Activated naive CD8-positive, alpha-beta T cell treated with anti-CD3 and anti-CD28 coated beads, Interleukin-2, amount 50 U/mL, for 24 hours (primary cell): ENCODE measurements around the gene TRAIP.
A peak's percentile ranks its signal among the peaks of the same experiment; 100 is the strongest.

Source experiments
- ATAC-seq: fragments of 150-1000 bp; cut with Tn5 transposase; one replicate; pipeline ENCODE4 v1.10.0; 2021
- DNase-seq: peaks from one replicate; pipeline ENCODE4 v3.0.0; 2021
- H3K27ac Mint-ChIP-seq: one replicate; pipeline ENCODE4 v1.8.0; 2021; ENCODE audit warnings: mild to moderate bottlenecking, mixed read lengths
- H3K27me3 Mint-ChIP-seq: one replicate; pipeline ENCODE4 v1.8.0; 2021; ENCODE audit warnings: mixed read lengths
- H3K36me3 Mint-ChIP-seq: one replicate; pipeline ENCODE4 v1.8.0; 2021; ENCODE audit warnings: low read depth, mixed read lengths
- H3K4me1 Mint-ChIP-seq: one replicate; pipeline ENCODE4 v1.8.0; 2021; ENCODE audit warnings: mixed read lengths
- H3K4me3 Mint-ChIP-seq: one replicate; pipeline ENCODE4 v1.8.0; 2021; ENCODE audit warnings: mild to moderate bottlenecking, moderate library complexity, mixed read lengths
- H3K9me3 Mint-ChIP-seq: one replicate; pipeline ENCODE4 v1.8.0; 2021; ENCODE audit warnings: mixed read lengths

TRAIP gene

GRCh38 chr3:49883998-49884397, 27.6 kb upstream of the TRAIP start:
- no peaks in the 10 kb centered on the region for H3K36me3 Mint-ChIP-seq

DNA sequence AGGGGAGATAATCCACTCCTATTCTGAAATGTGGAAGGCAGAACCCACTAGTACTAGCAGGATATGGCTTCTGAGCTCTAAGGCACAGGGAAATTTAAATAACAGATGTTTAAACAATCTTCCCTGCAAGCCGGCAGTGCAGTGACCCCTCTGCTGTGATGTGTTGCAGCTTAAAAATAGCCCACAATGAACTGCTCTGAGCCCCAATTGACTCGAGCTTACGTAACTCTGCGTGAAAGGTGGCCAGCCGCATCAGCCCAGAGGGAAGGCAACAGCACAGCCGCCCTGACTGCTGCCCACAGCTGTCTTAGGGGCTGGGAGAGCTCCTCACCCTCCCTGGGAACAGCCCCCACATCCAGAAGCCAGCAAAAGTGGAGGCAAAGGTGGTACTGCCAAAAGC, 25.8 kb upstream of the TRAIP start:
- no peaks in the 10 kb centered on the region for H3K9me3 Mint-ChIP-seq
- no peak overlapping the region for H3K4me3 Mint-ChIP-seq
- no peaks in the 10 kb centered on the region for H3K4me1 Mint-ChIP-seq
- ATAC-seq = no peak
- H3K36me3 Mint-ChIP-seq = no peaks in the 10 kb centered on the region
- no peak for DNase-seq
- no peak overlapping the region for H3K27ac Mint-ChIP-seq
- no peaks in the 10 kb centered on the region for H3K27me3 Mint-ChIP-seq

More at GRCh38 chr3:49883998-49884397, 27.6 kb upstream of the TRAIP start:
- DNase-seq (no peak), ATAC-seq (no peak)
- Mint-ChIP-seq H3K9me3 (no peaks in the 10 kb centered on the region), H3K27me3 (no peaks in the 10 kb centered on the region), H3K4me1 (no peaks in the 10 kb centered on the region), H3K4me3 (no peak overlapping the region), H3K27ac (no peak overlapping the region)

DNA sequence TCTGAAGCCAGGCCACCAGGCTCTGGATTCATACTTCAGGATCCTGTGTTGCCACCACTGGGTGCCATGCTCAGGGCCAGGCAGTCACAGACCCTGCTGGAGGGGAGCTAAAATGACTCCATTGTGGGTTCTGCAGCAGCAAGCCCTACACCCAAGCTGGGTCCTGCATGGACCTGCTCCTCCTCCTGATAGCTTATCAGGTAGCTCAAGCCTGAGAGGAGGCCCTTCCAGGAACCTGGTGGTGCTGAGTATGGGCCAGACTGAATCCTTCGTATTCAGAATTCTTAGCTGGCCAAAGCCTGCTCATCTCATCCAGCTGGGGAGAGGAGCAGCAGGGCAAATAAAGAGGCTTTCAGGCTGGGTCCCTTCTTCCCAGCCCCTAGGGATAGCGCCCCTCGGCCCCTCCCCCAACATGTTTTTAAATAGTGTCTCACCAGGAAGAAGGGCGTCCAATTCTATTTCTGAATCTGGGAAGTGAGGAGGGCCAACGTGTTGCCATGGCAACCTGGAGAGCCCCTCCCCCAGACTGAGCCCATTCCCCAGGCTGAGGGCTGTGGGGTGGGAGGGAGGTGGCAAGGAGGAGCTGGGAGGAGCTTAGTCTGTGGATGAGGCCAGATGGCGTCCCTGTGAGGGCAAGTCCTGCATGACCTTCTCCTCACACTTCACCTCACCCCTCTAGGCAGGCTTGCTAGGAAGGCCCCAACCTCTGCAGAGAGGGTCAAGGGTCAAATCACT, 24.4 kb upstream of the TRAIP start:
- Mint-ChIP-seq H3K36me3 (no peaks in the 10 kb centered on the region), H3K27me3 (no peaks in the 10 kb centered on the region), H3K4me3 (no peak overlapping the region), H3K4me1 (no peaks in the 10 kb centered on the region), H3K9me3 (no peaks in the 10 kb centered on the region), H3K27ac (no peak overlapping the region)
- no peak for ATAC-seq
- no peak for DNase-seq

- no peaks in the 10 kb centered on the region for H3K4me1 Mint-ChIP-seq
- H3K27ac Mint-ChIP-seq = no peak overlapping the region
- no peak overlapping the region for H3K4me3 Mint-ChIP-seq
- ATAC-seq (no peak), DNase-seq (no peak)
- H3K27me3 Mint-ChIP-seq = no peaks in the 10 kb centered on the region
- no peaks in the 10 kb centered on the region for H3K36me3 Mint-ChIP-seq
- no peaks in the 10 kb centered on the region for H3K9me3 Mint-ChIP-seq
These were observed 23.4 kb upstream of the TRAIP start for GRCh38 chr3:49879721-49880120.

DNA sequence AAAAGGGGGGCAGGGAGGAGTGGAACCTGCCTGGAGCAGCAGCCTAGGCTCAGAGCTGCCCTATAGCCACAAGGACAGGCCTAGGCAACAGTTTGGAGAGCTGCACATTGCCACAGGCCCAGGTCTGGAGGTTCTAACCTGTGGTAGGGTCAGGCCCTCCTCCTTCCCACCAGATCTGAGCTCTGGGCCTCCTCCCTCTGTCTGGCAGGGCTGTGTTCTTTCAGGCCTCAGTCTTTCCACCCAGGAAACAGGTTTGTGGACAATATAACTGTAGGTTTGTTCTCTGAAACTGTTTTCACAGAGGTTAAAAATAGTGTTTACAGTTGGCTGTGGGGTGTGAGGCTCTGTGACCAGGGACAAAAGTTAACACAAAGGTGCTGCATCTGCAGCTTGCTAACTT, 22.3 kb upstream of the TRAIP start:
- H3K27me3 Mint-ChIP-seq = no peaks in the 10 kb centered on the region
- H3K4me3 Mint-ChIP-seq = no peak overlapping the region
- no peaks in the 10 kb centered on the region for H3K4me1 Mint-ChIP-seq
- DNase-seq (no peak), ATAC-seq (no peak)
- H3K36me3 Mint-ChIP-seq = no peaks in the 10 kb centered on the region
- no peaks in the 10 kb centered on the region for H3K9me3 Mint-ChIP-seq
- no peak overlapping the region for H3K27ac Mint-ChIP-seq

- H3K4me3 Mint-ChIP-seq = no peak overlapping the region
- no peaks in the 10 kb centered on the region for H3K27me3 Mint-ChIP-seq
- no peak overlapping the region for H3K27ac Mint-ChIP-seq
- no peak for DNase-seq
- ATAC-seq = no peak
- H3K4me1 Mint-ChIP-seq = peaks cover 7% of the 10 kb centered on the region
- no peaks in the 10 kb centered on the region for H3K9me3 Mint-ChIP-seq
- H3K36me3 Mint-ChIP-seq = no peaks in the 10 kb centered on the region
These were observed 21.4 kb upstream of the TRAIP start for GRCh38 chr3:49877716-49878115.

- H3K36me3 Mint-ChIP-seq = no peaks in the 10 kb centered on the region
- H3K4me3 Mint-ChIP-seq = no peak overlapping the region
- peaks cover 10% of the 10 kb centered on the region for H3K4me1 Mint-ChIP-seq
- no peak overlapping the region for H3K27ac Mint-ChIP-seq
- no peaks in the 10 kb centered on the region for H3K9me3 Mint-ChIP-seq
- ATAC-seq (no peak), DNase-seq (no peak)
- no peaks in the 10 kb centered on the region for H3K27me3 Mint-ChIP-seq
These were observed 20.2 kb upstream of the TRAIP start for GRCh38 chr3:49876567-49876966.

GRCh38 chr3:49873623-49874022, 17.3 kb upstream of the TRAIP start:
- H3K4me1 Mint-ChIP-seq = peaks cover 10% of the 10 kb centered on the region
- H3K4me3 Mint-ChIP-seq = no peak overlapping the region
- H3K9me3 Mint-ChIP-seq = no peaks in the 10 kb centered on the region
- no peaks in the 10 kb centered on the region for H3K36me3 Mint-ChIP-seq
- no peak overlapping the region for H3K27ac Mint-ChIP-seq
- ATAC-seq (no peak), DNase-seq (no peak)
- H3K27me3 Mint-ChIP-seq = peaks cover 18% of the 10 kb centered on the region

DNA sequence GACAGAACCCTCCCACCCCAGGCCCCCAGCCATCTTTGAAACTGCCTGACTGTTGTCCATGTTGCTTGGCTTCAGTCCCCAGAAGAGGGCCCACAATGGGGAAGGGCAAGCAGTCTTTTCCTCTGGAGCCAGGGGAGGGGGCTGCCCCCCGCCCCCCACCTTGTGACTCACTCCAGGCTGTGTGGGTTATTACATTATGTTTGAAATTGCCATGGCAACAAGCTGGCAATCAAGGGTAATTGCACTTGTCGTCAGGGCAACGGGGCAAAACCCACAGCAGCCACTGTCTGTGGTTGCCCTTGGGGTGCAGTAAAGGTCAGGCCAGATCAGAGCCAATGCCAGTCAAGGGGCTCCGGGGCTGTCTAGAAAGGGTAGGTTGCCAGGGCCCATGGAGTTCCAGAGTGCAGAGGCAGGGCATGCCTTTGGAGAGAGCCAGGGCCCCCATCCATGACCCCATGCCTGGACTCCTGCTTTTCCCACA, 16.5 kb upstream of the TRAIP start:
- peaks cover 10% of the 10 kb centered on the region for H3K4me1 Mint-ChIP-seq
- DNase-seq (peak; percentile 51), ATAC-seq (peak; percentile 72)
- no peaks in the 10 kb centered on the region for H3K9me3 Mint-ChIP-seq
- H3K36me3 Mint-ChIP-seq = no peaks in the 10 kb centered on the region
- H3K27me3 Mint-ChIP-seq = peaks cover 26% of the 10 kb centered on the region
- H3K27ac Mint-ChIP-seq = peak overlapping the region; percentile 65
- no peak overlapping the region for H3K4me3 Mint-ChIP-seq

- Mint-ChIP-seq H3K27me3 (peaks cover 34% of the 10 kb centered on the region), H3K4me3 (no peak overlapping the region), H3K9me3 (no peaks in the 10 kb centered on the region), H3K4me1 (peaks cover 10% of the 10 kb centered on the region), H3K27ac (no peak overlapping the region), H3K36me3 (no peaks in the 10 kb centered on the region)
- DNase-seq = no peak
- ATAC-seq = no peak
These were observed 15.3 kb upstream of the TRAIP start for GRCh38 chr3:49871531-49872153.

DNA sequence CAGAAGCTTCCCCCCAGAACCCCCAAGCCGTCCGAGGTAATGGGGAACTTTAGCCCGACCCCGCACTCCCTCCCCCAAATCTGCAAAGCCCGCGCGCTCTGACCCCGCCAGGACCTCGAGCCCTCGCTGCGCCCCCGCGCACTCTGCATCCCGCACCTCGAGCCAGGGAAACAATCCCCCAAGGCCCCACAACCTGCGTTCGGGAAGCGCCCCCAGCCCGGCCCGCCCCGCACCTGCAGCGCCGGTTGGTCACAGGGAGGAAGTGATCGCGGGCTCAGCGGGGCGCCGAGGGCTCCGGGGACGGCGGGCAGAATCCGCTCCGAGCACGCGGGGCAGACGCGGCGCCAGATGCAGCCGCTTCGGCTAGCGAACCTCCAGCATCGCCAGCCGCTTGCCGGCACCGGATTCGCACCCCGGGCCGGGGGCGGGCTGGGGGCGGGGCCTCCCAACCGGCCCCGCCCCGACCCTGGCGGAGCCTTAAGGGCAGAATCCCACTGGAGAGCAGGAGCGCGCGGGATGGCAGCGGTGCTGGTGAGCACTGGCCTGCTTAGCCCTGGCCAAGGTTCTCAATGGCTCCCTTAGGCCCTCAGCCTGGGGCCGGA, 13.3 kb upstream of the TRAIP start, which contains the start of gene CAMKV:
TSS of gene CAMKV (minus strand) at position 382 of the 602 bp plus-strand sequence. CDS start 7,518 bp downstream, outside the sequence.
- Mint-ChIP-seq H3K9me3 (no peaks in the 10 kb centered on the region), H3K27ac (no peak within 1 kb of the TSS), H3K4me1 (peaks cover 10% of the 10 kb centered on the region), H3K27me3 (peaks cover 34% of the 10 kb centered on the region), H3K36me3 (no peaks in the 10 kb centered on the region), H3K4me3 (peak within 1 kb of the TSS; percentile 21)
- DNase-seq (peak; percentile 38), ATAC-seq (peak; percentile 10)

- no peaks in the 10 kb centered on the region for H3K36me3 Mint-ChIP-seq
- no peak for ATAC-seq
- no peaks in the 10 kb centered on the region for H3K9me3 Mint-ChIP-seq
- H3K4me1 Mint-ChIP-seq = peaks cover 10% of the 10 kb centered on the region
- peak; percentile 9 for DNase-seq
- H3K27ac Mint-ChIP-seq = no peak overlapping the region
- H3K27me3 Mint-ChIP-seq = peaks cover 34% of the 10 kb centered on the region
- H3K4me3 Mint-ChIP-seq = peak overlapping the region; percentile 21
These were observed 12.6 kb upstream of the TRAIP start for GRCh38 chr3:49868862-49869466.

DNA sequence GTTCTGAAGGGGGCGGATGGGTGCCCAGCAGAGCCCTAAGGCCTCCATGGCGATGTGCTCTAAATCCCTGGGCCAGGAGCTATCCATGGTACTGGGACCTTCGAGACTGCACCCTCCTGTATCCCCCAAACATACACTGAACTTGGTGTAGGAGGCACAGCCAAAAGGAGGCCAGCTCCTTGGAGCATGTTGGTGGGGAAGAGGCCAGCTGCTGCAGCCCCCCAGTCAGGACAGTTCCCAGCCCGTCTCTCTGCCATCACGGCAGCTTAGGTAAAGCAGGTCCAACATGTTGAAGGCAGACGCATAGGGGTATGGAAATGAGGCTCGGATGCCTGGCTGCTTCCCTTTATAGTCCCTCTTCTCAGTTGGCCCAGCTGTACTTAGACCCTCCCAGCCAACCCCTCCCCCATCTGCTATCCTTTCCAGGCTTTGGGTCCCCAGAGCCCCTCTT, 11.5 kb upstream of the TRAIP start:
- ATAC-seq (no peak), DNase-seq (peak; percentile 24)
- H3K36me3 Mint-ChIP-seq = no peaks in the 10 kb centered on the region
- peak overlapping the region; percentile 6 for H3K4me3 Mint-ChIP-seq
- peaks cover 35% of the 10 kb centered on the region for H3K27me3 Mint-ChIP-seq
- H3K4me1 Mint-ChIP-seq = peaks cover 5% of the 10 kb centered on the region
- no peaks in the 10 kb centered on the region for H3K9me3 Mint-ChIP-seq
- H3K27ac Mint-ChIP-seq = no peak overlapping the region

DNA sequence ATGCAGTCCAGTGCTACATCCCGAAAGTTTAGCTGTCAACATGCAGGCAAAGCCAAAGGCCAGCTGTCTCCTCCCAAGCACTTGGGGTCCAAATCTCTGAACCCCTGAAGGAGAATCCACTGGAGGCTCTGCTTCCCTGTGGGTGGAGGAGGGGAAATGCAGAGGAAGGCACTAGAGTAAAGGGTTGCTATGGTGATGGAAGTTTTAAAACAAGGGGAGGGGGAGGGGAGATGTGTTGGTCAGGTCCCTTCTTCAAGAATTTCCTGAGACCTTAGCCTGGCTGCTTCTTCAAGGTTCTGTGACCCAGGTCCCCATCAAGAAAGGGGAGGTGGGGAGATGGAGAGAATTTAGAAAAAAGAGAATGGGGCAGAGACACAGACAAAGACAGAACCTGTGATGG, 11.0 kb upstream of the TRAIP start:
- Mint-ChIP-seq H3K27ac (no peak overlapping the region), H3K27me3 (peaks cover 35% of the 10 kb centered on the region), H3K9me3 (no peaks in the 10 kb centered on the region)

More for the DNA sequence above, 11.0 kb upstream of the TRAIP start:
- H3K36me3 Mint-ChIP-seq = no peaks in the 10 kb centered on the region
- peaks cover 3% of the 10 kb centered on the region for H3K4me1 Mint-ChIP-seq
- DNase-seq (no peak), ATAC-seq (no peak)
- no peak overlapping the region for H3K4me3 Mint-ChIP-seq
